HK-2 (cell line): ENCODE results near the gene NARF.

Source experiments
- DNase-seq: peaks from one replicate; pipeline ENCODE4 v3.0.0-alpha.2; 2018; ENCODE audit not compliant: unreplicated experiment

The NARF gene

DNA sequence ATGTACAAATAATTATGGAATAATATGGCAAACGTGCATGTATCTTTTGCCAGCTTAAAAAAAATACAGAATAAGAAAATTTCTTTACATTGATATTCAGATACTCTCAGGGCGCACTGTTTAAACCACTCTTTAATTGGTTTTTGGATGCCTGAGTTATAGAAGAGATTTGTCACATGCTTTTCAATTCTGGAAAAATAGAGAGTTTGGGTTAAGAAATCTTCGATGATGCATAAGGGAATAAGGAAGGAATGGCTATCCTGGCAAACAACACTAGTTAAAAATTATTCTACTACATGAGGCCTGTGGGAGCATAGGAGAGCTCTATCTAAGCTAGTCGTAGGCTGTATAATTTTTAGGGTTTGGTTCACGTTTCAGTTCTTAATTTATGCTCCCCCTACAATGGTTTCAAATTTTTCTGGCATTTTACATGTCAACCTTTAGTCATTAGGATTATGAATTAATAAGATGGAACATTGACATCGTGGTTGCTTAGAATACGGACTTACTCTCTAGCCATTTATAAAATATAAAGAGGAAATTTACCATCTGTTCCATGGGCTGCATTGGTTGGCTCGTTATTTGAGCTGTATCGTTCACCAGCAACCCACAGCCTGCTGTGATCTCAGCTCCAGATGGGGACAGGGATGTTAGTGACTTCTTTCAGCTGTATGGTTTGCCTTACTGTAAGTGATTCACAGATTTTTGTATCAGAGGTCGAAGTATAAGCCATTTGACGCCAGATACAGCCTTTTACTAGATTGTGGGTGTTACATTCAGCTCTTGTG is 15.9 kb downstream of the NARF start:
- DNase-seq = no peak

- DNase-seq = no peak
These were observed 16.9 kb downstream of the NARF start for GRCh38 chr17:82475458-82475857.

DNA sequence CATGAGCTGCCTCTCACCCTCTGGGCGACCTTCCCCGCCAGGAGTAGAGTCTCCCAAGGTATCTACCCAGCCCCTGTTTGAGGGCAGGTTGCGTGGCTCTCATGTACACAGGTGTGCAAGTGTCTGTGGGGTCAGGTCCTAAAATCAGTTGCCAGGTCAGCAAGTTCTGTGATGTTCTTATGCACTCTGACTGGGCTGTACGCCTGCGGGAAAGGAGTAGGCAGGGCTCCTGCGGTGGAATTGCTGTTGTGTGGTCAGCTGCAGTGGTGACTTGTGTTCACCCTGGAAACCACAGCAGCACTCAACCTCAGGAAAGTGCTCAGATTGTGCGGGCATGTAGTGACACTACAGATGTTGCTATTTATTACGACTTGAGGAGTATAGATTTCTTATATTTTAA is 19.4 kb downstream of the NARF start:
- no peak for DNase-seq

GRCh38 chr17:82479602-82480001 is 21.1 kb downstream of the NARF start:
- no peak for DNase-seq

DNA sequence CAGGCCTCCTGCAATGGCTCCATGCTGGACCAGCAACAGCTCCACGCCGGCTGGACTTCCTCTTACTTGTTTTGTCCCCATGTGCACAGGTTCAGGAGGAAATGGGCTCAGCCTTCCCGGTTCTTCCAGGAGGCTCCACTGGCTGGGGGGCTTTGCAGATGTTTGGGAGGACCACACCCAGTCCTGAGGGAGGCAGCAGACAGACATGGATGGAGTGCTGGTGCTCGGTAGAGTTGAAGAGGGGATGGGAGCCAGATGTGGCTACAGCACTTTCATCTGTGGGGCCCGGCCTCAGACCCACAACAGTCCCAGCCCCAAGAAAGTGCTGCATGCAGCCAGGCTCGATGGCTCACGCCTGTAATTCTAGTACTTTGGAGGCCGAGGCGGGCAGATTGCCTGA is 21.8 kb downstream of the NARF start:
- DNase-seq = no peak

- no peak for DNase-seq
These were observed 24.7 kb downstream of the NARF start for GRCh38 chr17:82483204-82483660.

DNA sequence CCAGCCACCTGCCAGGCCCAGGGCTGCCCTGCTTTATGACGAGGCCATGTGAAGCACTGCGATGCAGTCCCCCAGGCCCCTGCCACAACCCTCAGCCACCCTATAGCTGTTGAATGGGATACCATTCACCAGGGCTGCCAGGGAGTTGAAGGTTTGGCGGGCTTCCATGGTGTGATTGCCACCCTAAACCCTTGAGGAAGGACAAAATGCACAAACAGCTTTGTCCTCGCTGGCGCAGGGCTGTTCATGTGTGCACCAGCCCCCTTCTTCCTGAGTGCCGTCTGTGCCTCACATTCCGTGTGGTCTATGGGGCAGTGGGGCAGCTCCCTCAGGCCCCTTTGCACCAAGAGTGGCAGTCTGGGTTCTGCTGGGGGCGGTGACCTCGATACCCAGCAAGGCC is 25.3 kb downstream of the NARF start:
- no peak for DNase-seq

DNA sequence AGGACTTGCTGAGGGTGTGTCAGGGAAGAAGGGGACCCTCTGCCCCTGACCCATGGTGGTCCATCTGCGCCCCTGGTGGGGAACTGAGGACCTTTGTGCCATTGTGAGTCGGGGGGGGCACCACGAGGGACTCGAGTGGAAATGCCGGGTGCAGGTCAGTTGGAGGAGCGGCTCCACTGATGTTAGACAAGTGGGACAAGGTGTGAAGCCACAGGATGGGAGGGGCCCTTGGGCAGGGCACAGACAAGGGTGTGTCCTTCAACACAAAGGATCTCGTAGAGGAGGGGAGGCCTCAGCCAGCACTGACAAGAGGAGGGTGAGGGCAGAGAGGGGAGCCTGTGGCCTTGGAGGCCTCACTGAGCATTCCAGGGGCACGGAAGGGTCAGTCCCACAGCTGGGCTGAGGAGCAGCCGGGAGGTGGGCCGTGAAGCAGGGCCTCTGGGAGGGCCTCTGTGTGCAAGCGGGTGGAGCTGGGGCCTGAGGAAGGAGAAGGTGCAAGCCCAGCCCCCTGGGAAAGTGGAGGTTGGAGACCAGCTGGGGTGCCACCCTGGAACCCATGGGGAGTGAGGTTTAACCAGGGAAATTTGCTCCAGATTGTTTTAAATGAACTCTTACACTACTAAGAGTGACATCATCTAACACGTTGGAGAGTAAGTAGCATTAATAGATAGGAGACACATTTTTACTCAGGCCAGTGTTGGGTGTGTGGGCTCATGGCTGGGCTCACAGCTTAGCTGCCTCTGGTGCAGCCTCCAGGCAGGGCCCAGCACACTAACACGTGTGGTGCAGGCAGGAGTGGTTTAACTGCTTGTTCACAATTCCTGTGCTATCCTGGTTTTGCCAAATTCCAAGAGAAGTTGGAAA is 27.9 kb downstream of the NARF start:
- DNase-seq = no peak

- DNase-seq = no peak
These were observed 29.4 kb downstream of the NARF start for GRCh38 chr17:82487910-82488309.

DNA sequence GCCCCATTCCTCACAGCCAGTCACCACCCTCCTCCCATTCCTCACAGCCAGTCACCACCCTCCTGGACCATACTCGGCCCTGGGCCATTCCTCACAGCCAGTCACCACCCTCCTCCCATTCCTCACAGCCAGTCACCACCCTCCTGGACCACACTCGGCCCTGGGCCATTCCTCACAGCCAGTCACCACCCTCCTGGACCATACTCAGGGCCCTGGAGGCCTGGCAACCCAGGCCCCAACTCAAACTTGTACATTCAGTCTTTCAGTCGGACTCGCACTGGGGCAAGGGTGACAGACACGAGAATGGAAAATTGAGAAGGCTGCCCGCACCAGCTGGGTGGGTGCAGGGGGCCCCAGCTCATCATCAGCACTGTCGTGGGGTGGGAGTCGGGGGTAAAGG is 30.6 kb downstream of the NARF start:
- DNase-seq = peak; percentile 24

GRCh38 chr17:82489851-82490511 is 31.4 kb downstream of the NARF start:
- no peak for DNase-seq

DNA sequence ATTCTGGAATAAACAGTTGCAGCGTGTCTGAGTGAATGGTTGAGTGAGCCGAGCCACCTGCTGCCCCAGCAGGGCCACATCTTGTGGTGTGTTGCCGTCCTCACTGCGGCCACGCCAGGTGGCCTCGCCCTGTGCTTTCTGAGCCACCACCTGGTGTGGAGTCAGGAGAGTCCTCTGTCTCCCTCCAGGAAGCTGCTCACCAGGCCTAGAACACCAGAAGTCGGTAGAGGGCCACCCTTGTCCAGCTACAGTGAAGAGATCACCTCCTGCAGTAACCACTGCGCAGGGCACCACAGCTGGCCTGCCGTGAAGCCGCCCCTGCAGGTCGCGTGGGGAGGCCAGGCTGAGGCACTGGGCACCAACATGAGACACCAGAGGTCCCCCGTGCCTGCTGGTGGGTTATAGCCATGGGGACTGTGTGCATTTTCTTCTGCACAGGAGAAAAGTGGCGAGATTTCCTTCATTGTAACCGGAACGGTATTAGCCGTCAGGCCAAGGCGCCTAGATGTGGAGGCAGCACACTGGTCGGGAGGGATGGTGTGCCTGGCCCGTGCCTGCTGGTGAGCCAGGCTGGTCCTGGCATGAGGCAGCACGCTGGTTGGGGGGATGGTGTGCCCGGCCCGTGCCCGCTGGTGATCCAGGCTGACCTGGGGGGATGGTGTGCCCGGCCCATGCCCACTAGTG is 32.1 kb downstream of the NARF start:
- no peak for DNase-seq

GRCh38 chr17:82491196-82491530 is 32.6 kb downstream of the NARF start:
- DNase-seq = no peak

DNA sequence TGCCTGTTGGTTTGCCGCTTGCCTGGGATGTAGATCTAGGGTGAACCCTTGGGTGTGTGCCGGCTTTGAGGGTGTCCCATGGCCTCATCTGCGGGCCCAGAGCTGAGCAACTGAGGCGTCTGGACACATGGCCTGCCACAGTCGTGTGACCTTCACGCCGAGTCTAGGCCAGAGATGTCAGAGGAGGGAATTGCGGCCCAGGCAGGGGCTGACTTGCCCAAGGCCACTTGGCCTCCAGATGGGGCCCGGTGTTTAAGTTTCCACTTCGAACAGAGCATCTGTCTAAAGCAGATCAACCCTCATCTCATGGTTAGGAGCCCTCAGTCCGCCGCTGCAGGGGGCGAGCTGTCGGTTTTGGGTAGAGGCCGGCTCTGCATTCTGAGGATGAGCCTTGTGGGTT is 33.0 kb downstream of the NARF start:
- DNase-seq = no peak

DNA sequence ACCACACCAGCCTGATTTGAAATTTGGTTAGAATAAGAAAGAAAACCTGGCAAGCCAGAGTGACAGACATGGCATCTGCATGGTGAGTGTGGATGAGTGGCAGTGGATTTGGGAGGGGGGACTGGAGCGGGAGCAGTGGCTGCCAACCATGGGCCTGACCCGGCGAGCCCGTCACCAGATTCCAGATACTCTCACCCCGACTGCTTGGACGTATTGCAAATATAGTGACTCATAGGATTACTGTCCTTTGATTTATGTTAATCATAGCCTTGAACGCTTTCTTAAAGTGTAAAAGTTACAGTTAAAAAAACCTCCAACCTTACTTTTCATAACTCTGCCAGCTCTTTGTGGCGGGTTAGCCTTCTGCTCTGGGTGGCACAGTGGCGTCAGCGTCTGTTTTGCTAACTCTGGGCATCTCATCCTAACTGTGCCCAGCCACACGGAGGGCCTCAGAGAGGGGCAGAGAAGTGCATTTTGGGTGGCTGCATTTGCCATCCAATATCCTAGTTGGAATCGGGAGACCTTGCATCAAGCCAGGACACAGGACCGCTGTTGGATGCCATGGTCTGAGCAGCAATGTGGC is 34.2 kb downstream of the NARF start:
- DNase-seq = no peak

GRCh38 chr17:82493226-82493781 is 34.8 kb downstream of the NARF start:
- no peak for DNase-seq

- DNase-seq = peak; percentile 95
These were observed 35.9 kb downstream of the NARF start for GRCh38 chr17:82494236-82495055.

GRCh38 chr17:82495844-82496528 is 37.4 kb downstream of the NARF start:
- no peak for DNase-seq

- DNase-seq = peak; percentile 94
These were observed 38.2 kb downstream of the NARF start for GRCh38 chr17:82496529-82497434.
